Measurements from ENCODE around the gene PLGRKT. TPM values are rescaled to one million over a fixed set of nuclear protein-coding genes. Genes with fewer than 3 reads are reported as not detected.
"Not testable (repeated sequence)": the region's sequence is repeated elsewhere in the genome, so short reads cannot be mapped to it uniquely, and the experiment has no call there.

Gene PLGRKT
- total RNA-seq, 1 experiment from 2014 or later, result 15.1 TPM

DNA sequence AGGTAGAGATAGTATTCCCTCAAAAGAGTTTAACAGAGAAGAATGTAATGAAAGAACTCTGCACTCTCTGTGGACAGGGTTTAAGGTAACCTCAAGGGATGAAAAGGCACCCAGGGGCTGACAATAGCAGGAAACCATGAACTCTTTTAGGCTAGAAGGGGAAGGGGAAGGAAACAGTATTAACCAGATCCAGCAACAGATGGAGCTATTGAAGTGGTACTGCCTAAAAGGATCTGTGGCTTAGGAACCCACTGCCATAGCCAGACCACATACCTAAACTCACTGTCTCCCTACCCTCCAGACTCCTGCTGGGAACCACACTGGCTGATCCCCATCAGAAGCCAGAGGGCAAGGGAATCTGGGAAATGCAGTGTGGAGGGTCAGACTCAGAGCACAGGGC is 35.5 kb downstream of the PLGRKT start:
- no peaks in the 10 kb centered on the region for H3K27me3 Mint-ChIP-seq (ENCODE audit: unreplicated experiment)
- H3K27ac Mint-ChIP-seq (ENCODE audit: unreplicated experiment), result no peak overlapping the region
- TF ChIP-seq, protein P1, sequence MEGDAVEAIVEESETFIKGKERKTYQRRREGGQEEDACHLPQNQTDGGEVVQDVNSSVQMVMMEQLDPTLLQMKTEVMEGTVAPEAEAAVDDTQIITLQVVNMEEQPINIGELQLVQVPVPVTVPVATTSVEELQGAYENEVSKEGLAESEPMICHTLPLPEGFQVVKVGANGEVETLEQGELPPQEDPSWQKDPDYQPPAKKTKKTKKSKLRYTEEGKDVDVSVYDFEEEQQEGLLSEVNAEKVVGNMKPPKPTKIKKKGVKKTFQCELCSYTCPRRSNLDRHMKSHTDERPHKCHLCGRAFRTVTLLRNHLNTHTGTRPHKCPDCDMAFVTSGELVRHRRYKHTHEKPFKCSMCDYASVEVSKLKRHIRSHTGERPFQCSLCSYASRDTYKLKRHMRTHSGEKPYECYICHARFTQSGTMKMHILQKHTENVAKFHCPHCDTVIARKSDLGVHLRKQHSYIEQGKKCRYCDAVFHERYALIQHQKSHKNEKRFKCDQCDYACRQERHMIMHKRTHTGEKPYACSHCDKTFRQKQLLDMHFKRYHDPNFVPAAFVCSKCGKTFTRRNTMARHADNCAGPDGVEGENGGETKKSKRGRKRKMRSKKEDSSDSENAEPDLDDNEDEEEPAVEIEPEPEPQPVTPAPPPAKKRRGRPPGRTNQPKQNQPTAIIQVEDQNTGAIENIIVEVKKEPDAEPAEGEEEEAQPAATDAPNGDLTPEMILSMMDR (IDR thresholded peaks at IDR 0.05; ENCODE audit: unreplicated experiment), result no peak
- H3K4me3 Mint-ChIP-seq (ENCODE audit: low read depth, unreplicated experiment), result no peak overlapping the region
- intact Hi-C loops (cut with micrococcal nuclease; ENCODE audit: unreplicated experiment), result no loop called here
- H3K4me1 Mint-ChIP-seq (ENCODE audit: low read depth, unreplicated experiment), result peaks cover 16% of the 10 kb centered on the region
- no TSS peak for BruUV-seq (replicated peaks)
- no peaks in the 10 kb centered on the region for H3K9me3 Mint-ChIP-seq (ENCODE audit: low read depth, unreplicated experiment)
- H3K36me3 Mint-ChIP-seq (ENCODE audit: insufficient read depth, unreplicated experiment), result no peaks in the 10 kb centered on the region
- DNase-seq, result no peak
- CTCF ChIA-PET, result no interaction called here

DNA sequence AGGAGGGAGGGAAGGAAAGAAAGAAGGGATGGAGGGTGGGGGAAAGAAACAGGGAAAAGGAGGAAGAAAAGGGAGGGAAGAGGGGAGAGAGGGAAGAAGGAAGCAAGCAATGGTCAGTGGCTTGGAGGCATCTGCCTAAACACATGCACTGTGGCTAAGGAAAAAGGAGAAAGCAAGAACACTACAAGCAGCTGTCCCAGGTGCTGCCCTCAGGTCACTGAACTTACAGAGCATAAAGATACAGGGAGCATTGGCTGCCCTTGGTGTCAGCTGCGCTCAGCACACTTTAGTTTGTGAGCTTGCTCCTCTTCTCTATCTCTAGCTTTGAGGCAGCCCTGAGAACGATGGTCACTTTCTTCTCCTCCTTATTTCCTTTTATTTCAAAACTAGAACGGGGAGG is 40.2 kb downstream of the PLGRKT start:
- H3K4me3 Mint-ChIP-seq (ENCODE audit: low read depth, unreplicated experiment); H3K27ac Mint-ChIP-seq (ENCODE audit: unreplicated experiment); H3K4me1 Mint-ChIP-seq (ENCODE audit: low read depth, unreplicated experiment); H3K27me3 Mint-ChIP-seq (ENCODE audit: unreplicated experiment); H3K36me3 Mint-ChIP-seq (ENCODE audit: insufficient read depth, unreplicated experiment); DNase-seq; intact Hi-C loops (cut with micrococcal nuclease; ENCODE audit: unreplicated experiment); CTCF ChIA-PET; H3K9me3 Mint-ChIP-seq (ENCODE audit: low read depth, unreplicated experiment); BruUV-seq (replicated peaks): not testable (repeated sequence)

DNA sequence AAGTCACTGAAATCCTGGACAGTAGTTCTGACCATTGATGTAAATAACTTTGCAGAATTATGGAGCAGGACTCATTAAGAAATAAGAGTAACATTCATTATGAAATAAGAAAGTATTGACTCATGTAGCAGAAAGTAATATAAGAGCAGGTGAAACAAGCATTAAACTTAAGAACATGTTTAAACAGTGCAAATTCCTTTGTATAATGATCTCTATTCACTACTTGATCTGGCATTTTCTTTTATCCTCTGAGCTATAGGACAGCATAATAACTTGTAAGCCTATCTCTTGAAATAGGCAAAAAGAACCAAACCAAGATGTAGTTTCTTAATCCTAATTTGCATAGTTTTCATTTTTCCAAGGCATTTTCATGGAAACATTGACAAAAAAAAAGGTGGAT is 42.3 kb downstream of the PLGRKT start:
- Mint-ChIP-seq H3K4me3 (ENCODE audit: low read depth, unreplicated experiment) (no peak overlapping the region), H3K9me3 (ENCODE audit: low read depth, unreplicated experiment) (no peaks in the 10 kb centered on the region), H3K27me3 (ENCODE audit: unreplicated experiment) (no peaks in the 10 kb centered on the region), H3K4me1 (ENCODE audit: low read depth, unreplicated experiment) (no peaks in the 10 kb centered on the region), H3K27ac (ENCODE audit: unreplicated experiment) (no peak overlapping the region), H3K36me3 (ENCODE audit: insufficient read depth, unreplicated experiment) (no peaks in the 10 kb centered on the region)
- TF ChIP-seq, protein P1 (IDR thresholded peaks at IDR 0.05; ENCODE audit: unreplicated experiment), result no peak
- CTCF ChIA-PET, result interaction anchor here (0.6 kb wide), 1 partner anchor 209 kb away, joined by 3 read pairs; no protein-coding TSS in a partner anchor
- DNase-seq, result no peak
- intact Hi-C loops (cut with micrococcal nuclease; ENCODE audit: unreplicated experiment), result no loop called here
- BruUV-seq (replicated peaks), result no TSS peak

DNA sequence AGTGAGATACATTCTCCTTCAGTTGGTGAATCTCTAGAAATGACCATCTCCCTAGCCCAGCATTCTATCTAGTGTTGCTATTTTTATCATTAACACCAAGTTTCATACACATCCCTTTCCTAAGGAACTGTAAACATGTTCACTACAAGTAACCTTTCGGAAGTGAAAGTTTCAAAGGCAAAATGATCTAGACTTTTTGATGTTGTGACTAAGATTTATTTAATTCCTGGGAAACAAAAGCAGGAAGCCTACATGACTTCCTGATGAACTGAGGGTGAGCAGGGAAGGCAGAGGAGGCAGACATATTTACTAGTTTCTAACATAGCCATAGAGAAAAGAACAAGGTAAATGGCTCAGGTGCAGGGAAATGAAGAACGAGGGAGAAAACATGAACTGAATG is 43.7 kb downstream of the PLGRKT start:
- H3K27ac Mint-ChIP-seq (ENCODE audit: unreplicated experiment); H3K27me3 Mint-ChIP-seq (ENCODE audit: unreplicated experiment); H3K9me3 Mint-ChIP-seq (ENCODE audit: low read depth, unreplicated experiment); BruUV-seq (replicated peaks); intact Hi-C loops (cut with micrococcal nuclease; ENCODE audit: unreplicated experiment); CTCF ChIA-PET; DNase-seq; H3K4me3 Mint-ChIP-seq (ENCODE audit: low read depth, unreplicated experiment); H3K36me3 Mint-ChIP-seq (ENCODE audit: insufficient read depth, unreplicated experiment); H3K4me1 Mint-ChIP-seq (ENCODE audit: low read depth, unreplicated experiment): not testable (repeated sequence)

DNA sequence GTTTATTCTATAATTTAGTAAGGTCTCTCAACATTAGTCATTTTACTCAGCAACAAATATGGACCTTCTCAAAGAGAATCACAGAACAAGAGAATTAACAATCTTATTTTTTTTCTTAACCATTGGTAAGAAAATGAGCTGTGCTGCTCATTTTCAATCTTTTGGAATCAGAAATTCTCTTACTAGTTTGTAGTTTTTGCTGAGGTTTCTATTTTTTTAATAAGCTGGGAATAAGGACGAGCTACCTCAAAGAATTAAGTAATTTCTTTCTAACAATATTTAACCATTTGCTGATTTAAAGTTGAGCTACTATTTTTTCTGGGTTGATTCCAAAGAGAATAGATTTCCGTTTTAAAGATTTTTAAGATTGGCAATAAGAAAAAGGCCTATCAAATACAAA is 44.2 kb downstream of the PLGRKT start:
- Mint-ChIP-seq H3K27me3 (ENCODE audit: unreplicated experiment) (no peaks in the 10 kb centered on the region), H3K9me3 (ENCODE audit: low read depth, unreplicated experiment) (no peaks in the 10 kb centered on the region), H3K4me3 (ENCODE audit: low read depth, unreplicated experiment) (no peak overlapping the region), H3K27ac (ENCODE audit: unreplicated experiment) (no peak overlapping the region), H3K36me3 (ENCODE audit: insufficient read depth, unreplicated experiment) (no peaks in the 10 kb centered on the region), H3K4me1 (ENCODE audit: low read depth, unreplicated experiment) (peaks cover 5% of the 10 kb centered on the region)
- CTCF ChIA-PET, result no interaction called here
- BruUV-seq (replicated peaks), result no TSS peak
- DNase-seq, result no peak
- TF ChIP-seq, protein P1 (IDR thresholded peaks at IDR 0.05; ENCODE audit: unreplicated experiment), result no peak
- intact Hi-C loops (cut with micrococcal nuclease; ENCODE audit: unreplicated experiment), result no loop called here
